Dermis blood vessel endothelial cell (primary cell): Measurements from ENCODE around the gene WRNIP1. TPM values are rescaled to one million over a fixed set of nuclear protein-coding genes. Genes with fewer than 3 reads are reported as not detected.
A peak's percentile ranks its signal among the peaks of the same experiment; 100 is the strongest.
"Not testable (repeated sequence)": the region's sequence is repeated elsewhere in the genome, so short reads cannot be mapped to it uniquely, and the experiment has no call there.

ENCODE experiments used
- DNase-seq: peaks from one replicate; pipeline ENCODE4 v3.0.0; 2010
- total RNA-seq: library from RNA; depleted of rRNA; stranded (reverse); fragments of >200 nt; gene quantifications from 2 replicates; pipeline ENCODE4 v1.2.3, GENCODE V29; 2014

WRNIP1 gene
- total RNA-seq, 1 donor from 2014 or later, result 77.3 TPM

GRCh38 chr6:2741756-2742155 is 23.4 kb upstream of the WRNIP1 start:
- DNase-seq, result no peak

GRCh38 chr6:2743280-2744208 is 21.6 kb upstream of the WRNIP1 start:
- no peak for DNase-seq

GRCh38 chr6:2744209-2744771 is 20.9 kb upstream of the WRNIP1 start:
- peak; percentile 58 for DNase-seq

GRCh38 chr6:2744778-2745177 is 20.4 kb upstream of the WRNIP1 start:
- no peak for DNase-seq

GRCh38 chr6:2745246-2745645 is 19.9 kb upstream of the WRNIP1 start:
- no peak for DNase-seq

- no peak for DNase-seq
These were observed 18.6 kb upstream of the WRNIP1 start for GRCh38 chr6:2746557-2747061.

GRCh38 chr6:2748183-2748582 is 17.0 kb upstream of the WRNIP1 start:
- peak; percentile 56 for DNase-seq

- DNase-seq, result peak; percentile 73
These were observed 15.1 kb upstream of the WRNIP1 start for GRCh38 chr6:2749969-2750600.

GRCh38 chr6:2750832-2751231 is 14.4 kb upstream of the WRNIP1 start, which contains the start of gene MYLK4:
TSS of gene MYLK4 (minus strand) at chr6:2750922. CDS start at chr6:2749294, 1,628 bp downstream.
- DNase-seq, result no peak

- DNase-seq, result no peak
These were observed 13.3 kb upstream of the WRNIP1 start for GRCh38 chr6:2751871-2752270.

- no peak for DNase-seq
These were observed 12.6 kb upstream of the WRNIP1 start for GRCh38 chr6:2752477-2753109.

- no peak for DNase-seq
These were observed 12.1 kb upstream of the WRNIP1 start for GRCh38 chr6:2753110-2753489.

- DNase-seq, result no peak
These were observed 11.4 kb upstream of the WRNIP1 start for GRCh38 chr6:2753743-2754142.

GRCh38 chr6:2754393-2754792 is 10.8 kb upstream of the WRNIP1 start:
- DNase-seq, result no peak

GRCh38 chr6:2754911-2755310 is 10.3 kb upstream of the WRNIP1 start:
- no peak for DNase-seq

- no peak for DNase-seq
These were observed 9.7 kb upstream of the WRNIP1 start for GRCh38 chr6:2755456-2755855.

- DNase-seq, result no peak
These were observed 9.0 kb upstream of the WRNIP1 start for GRCh38 chr6:2756241-2756640.

GRCh38 chr6:2756687-2757224 is 8.4 kb upstream of the WRNIP1 start:
- no peak for DNase-seq

GRCh38 chr6:2758980-2759379 is 6.2 kb upstream of the WRNIP1 start:
- no peak for DNase-seq

- peak; percentile 40 for DNase-seq
These were observed 4.0 kb upstream of the WRNIP1 start for GRCh38 chr6:2760882-2761842.

GRCh38 chr6:2762868-2763267 is 2.3 kb upstream of the WRNIP1 start:
- DNase-seq, result not testable (repeated sequence)
